ENCODE results near the gene AMOTL2.

Gene AMOTL2

GRCh38 chr3:134365766-134366065 lies 8.5 kb downstream of the AMOTL2 start:
- TF ChIP-seq, protein P1, sequence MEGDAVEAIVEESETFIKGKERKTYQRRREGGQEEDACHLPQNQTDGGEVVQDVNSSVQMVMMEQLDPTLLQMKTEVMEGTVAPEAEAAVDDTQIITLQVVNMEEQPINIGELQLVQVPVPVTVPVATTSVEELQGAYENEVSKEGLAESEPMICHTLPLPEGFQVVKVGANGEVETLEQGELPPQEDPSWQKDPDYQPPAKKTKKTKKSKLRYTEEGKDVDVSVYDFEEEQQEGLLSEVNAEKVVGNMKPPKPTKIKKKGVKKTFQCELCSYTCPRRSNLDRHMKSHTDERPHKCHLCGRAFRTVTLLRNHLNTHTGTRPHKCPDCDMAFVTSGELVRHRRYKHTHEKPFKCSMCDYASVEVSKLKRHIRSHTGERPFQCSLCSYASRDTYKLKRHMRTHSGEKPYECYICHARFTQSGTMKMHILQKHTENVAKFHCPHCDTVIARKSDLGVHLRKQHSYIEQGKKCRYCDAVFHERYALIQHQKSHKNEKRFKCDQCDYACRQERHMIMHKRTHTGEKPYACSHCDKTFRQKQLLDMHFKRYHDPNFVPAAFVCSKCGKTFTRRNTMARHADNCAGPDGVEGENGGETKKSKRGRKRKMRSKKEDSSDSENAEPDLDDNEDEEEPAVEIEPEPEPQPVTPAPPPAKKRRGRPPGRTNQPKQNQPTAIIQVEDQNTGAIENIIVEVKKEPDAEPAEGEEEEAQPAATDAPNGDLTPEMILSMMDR (IDR thresholded peaks at IDR 0.05; ENCODE audit: low read depth, low read length): no peak

DNA sequence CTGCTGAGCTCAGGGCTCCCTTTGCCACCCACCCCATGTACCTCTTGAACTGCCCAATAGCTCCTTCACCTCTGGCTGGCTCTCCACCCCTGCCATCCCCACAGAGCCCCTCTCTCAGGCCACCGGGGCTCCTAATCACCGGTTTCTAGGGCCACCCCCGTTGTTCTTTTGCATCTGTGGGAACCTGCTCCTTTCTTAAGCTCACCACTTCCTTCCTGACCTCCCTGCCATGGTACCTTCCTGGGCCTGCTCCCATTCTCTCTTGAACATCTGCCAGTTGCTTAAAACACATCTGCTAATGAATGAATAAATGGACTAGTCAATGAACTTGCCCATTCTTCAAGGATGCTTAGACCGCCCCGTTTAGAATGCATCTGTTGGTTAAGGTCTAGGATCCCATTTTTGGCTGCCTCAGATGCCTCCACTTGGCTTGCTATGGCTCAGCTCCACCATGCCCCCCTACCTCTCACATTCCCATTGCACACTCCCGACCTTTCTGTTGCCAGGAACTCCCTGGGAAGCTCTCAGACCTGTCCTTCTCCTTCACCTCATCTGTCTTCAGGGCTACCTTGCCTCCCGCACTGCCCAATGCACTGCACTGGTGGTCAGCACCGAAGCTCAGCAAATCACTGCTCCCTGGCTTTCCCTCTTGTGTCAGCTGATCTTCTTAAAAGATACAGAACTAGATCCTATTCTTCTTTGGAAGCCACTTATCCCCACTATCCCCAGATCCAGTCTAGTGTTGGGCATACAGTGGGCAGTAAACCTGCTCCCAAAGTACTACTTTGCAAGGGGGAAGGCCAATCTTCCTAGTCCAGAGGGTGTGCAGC lies 9.1 kb downstream of the AMOTL2 start:
- H3K4me3 ChIP-seq (ENCODE audit: low read depth, low read length): no peak overlapping the region
- TF ChIP-seq, protein P1 (IDR thresholded peaks at IDR 0.05; ENCODE audit: low read depth, low read length): no peak

More at GRCh38 chr3:134365766-134366065, 8.5 kb downstream of the AMOTL2 start:
- H3K4me3 ChIP-seq (ENCODE audit: low read depth, low read length): no peak overlapping the region

- TF ChIP-seq, protein P1 (IDR thresholded peaks at IDR 0.05; ENCODE audit: low read depth, low read length): no peak
- H3K4me3 ChIP-seq (ENCODE audit: low read depth, low read length): peak overlapping the region; percentile 41
These were observed 9.9 kb downstream of the AMOTL2 start for GRCh38 chr3:134364061-134364935.

DNA sequence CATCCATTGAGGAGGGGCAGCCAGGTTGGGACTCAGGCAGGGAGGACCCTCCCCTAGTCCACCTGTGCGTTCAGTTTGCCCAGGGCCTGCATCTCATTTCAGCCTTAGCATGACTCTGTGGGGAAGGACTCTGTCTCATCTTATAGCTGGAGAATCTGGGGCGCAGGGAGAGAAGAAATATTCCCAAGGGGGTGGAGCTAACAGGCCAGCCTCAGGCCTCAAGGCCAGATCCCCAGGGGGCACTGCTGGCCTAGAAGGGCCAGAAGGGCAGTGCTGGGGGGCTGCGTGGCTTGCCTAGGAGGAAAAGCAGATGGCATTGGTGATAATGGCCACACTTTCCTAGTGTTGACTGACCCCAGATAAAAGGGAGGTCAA lies 10.9 kb downstream of the AMOTL2 start:
- H3K4me3 ChIP-seq (ENCODE audit: low read depth, low read length): peak overlapping the region; percentile 41
- TF ChIP-seq, protein P1 (IDR thresholded peaks at IDR 0.05; ENCODE audit: low read depth, low read length): 0 out of 2 replicates have a peak, but pooled peaks have one; percentile 8

DNA sequence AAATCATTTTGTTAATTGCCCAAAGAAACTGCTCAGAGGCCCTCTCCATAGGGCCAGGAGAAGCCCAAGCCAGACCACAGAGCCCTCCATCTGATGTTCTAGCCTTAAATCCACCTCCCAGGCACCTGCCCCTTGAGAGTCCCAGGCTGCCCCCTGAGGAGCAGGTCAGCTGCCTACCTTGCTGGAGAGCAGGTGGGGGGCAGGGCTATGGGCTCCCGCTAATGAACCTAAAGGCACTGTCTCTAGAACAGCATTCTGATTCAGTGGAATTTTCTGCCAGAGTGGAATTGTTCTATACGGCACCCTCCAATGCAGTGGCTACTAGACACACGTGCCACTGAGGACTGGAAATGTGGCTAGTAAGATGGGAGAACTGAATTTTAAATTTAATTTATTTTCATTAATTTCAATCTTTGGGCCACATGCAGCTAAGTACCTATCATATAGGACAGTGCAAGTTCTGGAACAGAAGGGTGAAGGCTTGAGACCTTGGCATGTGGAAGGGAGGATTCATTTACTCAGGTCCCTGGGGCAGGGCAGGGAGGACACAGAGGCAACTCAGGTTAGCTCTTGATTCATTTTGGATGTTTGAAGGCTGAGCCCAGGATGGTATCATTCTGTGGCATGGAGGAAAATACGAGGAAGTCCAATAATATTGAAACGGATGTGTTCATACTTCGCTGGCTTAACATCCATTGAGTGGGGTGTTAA lies 11.4 kb downstream of the AMOTL2 start:
- TF ChIP-seq, protein P1 (IDR thresholded peaks at IDR 0.05; ENCODE audit: low read depth, low read length): no peak
- no peak overlapping the region for H3K4me3 ChIP-seq (ENCODE audit: low read depth, low read length)

GRCh38 chr3:134362221-134362620 lies 12.0 kb downstream of the AMOTL2 start:
- H3K4me3 ChIP-seq (ENCODE audit: low read depth, low read length): no peak overlapping the region
- TF ChIP-seq, protein P1 (IDR thresholded peaks at IDR 0.05; ENCODE audit: low read depth, low read length): no peak

All from WI38 (cell line).